Ishikawa (cell line): ENCODE measurements around the gene ABCC4.

Experiments used
- CEBPB ChIP-seq: IDR thresholded peaks from 2 replicates; pipeline ENCODE4 v1.6.1; 2012
- CREB1 ChIP-seq: IDR thresholded peaks from 2 replicates; pipeline ENCODE4 v1.6.1; 2012; ENCODE audit warnings: low read depth
- EGR1 ChIP-seq: IDR thresholded peaks from 2 replicates; pipeline ENCODE4 v1.6.1; 2012
- EP300 ChIP-seq: IDR thresholded peaks from 2 replicates; pipeline ENCODE4 v1.6.1; 2012; ENCODE audit warnings: borderline replicate concordance
- FOXM1 ChIP-seq: IDR thresholded peaks from 2 replicates; pipeline ENCODE4 v1.6.1; 2012; ENCODE audit warnings: low read depth, borderline replicate concordance
- NFIC ChIP-seq: IDR thresholded peaks from 2 replicates; pipeline ENCODE4 v1.6.1; 2012
- RAD21 ChIP-seq: IDR thresholded peaks from 2 replicates; pipeline ENCODE4 v1.6.1; 2012; ENCODE audit warnings: low read depth
- REST ChIP-seq: IDR thresholded peaks from 2 replicates; pipeline ENCODE4 v1.6.1; 2012; ENCODE audit warnings: low read depth, mild to moderate bottlenecking
- TAF1 ChIP-seq: IDR thresholded peaks from 2 replicates; pipeline ENCODE4 v1.6.1; 2012; ENCODE audit warnings: low read depth, mild to moderate bottlenecking
- TCF12 ChIP-seq: IDR thresholded peaks from 2 replicates; pipeline ENCODE4 v1.6.1; 2012; ENCODE audit warnings: low read depth
- TEAD4 ChIP-seq: IDR thresholded peaks from 2 replicates; pipeline ENCODE4 v1.6.1; 2012
- YY1 ChIP-seq: IDR thresholded peaks from 2 replicates; pipeline ENCODE4 v1.6.1; 2012; ENCODE audit warnings: low read depth
- ZBTB7A ChIP-seq: IDR thresholded peaks from 2 replicates; pipeline ENCODE4 v1.6.1; 2012; ENCODE audit warnings: low read depth
- TF ChIP-seq, protein P1 (sequence below): IDR thresholded peaks from 2 replicates; pipeline ENCODE4 v1.6.1; 2012
- TF ChIP-seq, protein P2 (sequence below): IDR thresholded peaks from 2 replicates; pipeline ENCODE4 v1.6.1; 2012

ABCC4 gene

GRCh38 chr13:95261956-95262355, 39.3 kb downstream of the ABCC4 start:
- TF ChIP-seq TEAD4 (no peak), CREB1 (no peak), EGR1 (no peak), REST (no peak), TCF12 (no peak), ZBTB7A (no peak), YY1 (no peak), TAF1 (no peak), FOXM1 (no peak), RAD21 (no peak), NFIC (no peak), CEBPB (no peak), EP300 (no peak)
- TF ChIP-seq, protein P1, sequence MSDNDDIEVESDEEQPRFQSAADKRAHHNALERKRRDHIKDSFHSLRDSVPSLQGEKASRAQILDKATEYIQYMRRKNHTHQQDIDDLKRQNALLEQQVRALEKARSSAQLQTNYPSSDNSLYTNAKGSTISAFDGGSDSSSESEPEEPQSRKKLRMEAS, result no peak
- TF ChIP-seq, protein P2, sequence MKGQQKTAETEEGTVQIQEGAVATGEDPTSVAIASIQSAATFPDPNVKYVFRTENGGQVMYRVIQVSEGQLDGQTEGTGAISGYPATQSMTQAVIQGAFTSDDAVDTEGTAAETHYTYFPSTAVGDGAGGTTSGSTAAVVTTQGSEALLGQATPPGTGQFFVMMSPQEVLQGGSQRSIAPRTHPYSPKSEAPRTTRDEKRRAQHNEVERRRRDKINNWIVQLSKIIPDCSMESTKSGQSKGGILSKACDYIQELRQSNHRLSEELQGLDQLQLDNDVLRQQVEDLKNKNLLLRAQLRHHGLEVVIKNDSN, result no peak

- TF ChIP-seq EP300, result no peak
- TF ChIP-seq EGR1, result no peak
- TF ChIP-seq REST, result no peak
- TF ChIP-seq TEAD4, result no peak
- TF ChIP-seq TCF12, result no peak
- TF ChIP-seq RAD21, result no peak
- no peak for TF ChIP-seq ZBTB7A
- no peak for TF ChIP-seq TAF1
- TF ChIP-seq, protein P1, result no peak
These were observed 41.2 kb downstream of the ABCC4 start for GRCh38 chr13:95260031-95260525.

DNA sequence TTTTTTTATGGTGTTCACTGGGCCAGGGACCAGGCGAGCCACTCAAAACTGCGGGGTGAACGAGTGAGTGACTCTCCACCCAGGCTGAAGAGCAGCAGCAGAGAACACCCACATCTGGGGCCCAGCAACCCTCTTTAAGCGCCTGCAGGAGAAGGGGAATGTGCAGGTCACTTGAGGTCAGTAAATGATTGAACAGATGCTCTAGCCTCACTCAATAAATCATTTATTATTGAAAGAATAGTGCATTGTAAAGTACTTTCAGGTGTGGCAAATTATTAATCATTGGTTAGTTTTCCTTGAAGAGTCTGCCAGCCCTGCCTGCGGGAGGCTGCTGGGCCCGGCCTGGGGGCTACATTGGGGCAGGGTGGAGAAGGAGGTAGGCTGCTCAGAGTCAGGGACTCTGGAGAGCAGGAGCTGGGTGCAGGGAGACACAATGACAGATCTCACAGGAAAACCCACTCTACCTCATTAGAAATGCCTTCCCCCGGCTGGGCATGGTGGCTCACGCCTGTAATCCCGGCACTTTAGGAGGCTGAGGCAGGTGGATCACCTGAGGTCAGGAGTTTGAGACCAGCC, 42.5 kb downstream of the ABCC4 start:
- TF ChIP-seq, protein P1, result no peak
- TF ChIP-seq ZBTB7A, result no peak
- TF ChIP-seq TAF1, result no peak
- no peak for TF ChIP-seq NFIC
- no peak for TF ChIP-seq TEAD4
- no peak for TF ChIP-seq CREB1
- TF ChIP-seq, protein P2, result no peak
- no peak for TF ChIP-seq FOXM1
- no peak for TF ChIP-seq RAD21
- TF ChIP-seq YY1, result no peak
- no peak for TF ChIP-seq EGR1
- TF ChIP-seq EP300, result no peak
- no peak for TF ChIP-seq REST
- no peak for TF ChIP-seq CEBPB
- no peak for TF ChIP-seq TCF12

DNA sequence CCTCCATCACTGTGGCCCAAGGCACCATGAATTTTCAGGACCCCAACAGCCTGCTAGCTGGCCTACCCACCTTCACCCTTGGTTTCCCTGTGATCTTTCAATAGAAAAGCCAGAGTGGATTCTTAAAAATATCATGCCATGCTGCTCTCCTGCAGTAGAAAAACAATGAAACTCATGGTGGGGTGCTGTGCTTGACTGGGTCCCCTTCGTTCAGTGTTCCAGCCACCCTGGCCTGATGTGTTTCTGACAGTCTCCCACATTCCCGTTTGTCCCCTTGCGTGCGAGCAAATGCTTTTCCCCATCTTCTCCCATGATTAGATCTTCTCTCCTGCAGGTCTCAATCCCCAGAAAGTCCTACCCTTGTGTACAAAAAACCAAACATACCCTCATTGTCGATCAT, 43.2 kb downstream of the ABCC4 start:
- no peak for TF ChIP-seq RAD21
- TF ChIP-seq ZBTB7A, result no peak
- TF ChIP-seq, protein P2, result no peak
- no peak for TF ChIP-seq TCF12
- TF ChIP-seq REST, result no peak
- no peak for TF ChIP-seq EP300
- no peak for TF ChIP-seq TAF1
